WTC11 (cell line): ENCODE data around the gene CELA2A. TPM values are rescaled to one million over a fixed set of nuclear protein-coding genes. Genes with fewer than 3 reads are reported as not detected.
"Not testable (repeated sequence)": the region's sequence is repeated elsewhere in the genome, so short reads cannot be mapped to it uniquely, and the experiment has no call there.

ENCODE experiments used
- ATAC-seq: fragments of 200-7000 bp; cut with Tn5 transposase; 2 replicates; pipeline ENCODE4 v1.10.0; 2021; ENCODE audit warnings: mild to moderate bottlenecking, moderate library complexity
- CTCF ChIA-PET: fragments of 300-600 bp; sonication (Branson Sonifier 250); formaldehyde crosslinking; loops from one replicate; lab custom pipeline; 2021; ENCODE audit warnings: antibody characterized with exemption; lab: Charles Lee
- POLR2A ChIA-PET: fragments of 350-600 bp; sonication (Branson Sonifier 250); formaldehyde crosslinking; loops from one replicate; lab custom pipeline; 2021; ENCODE audit warnings: antibody characterized with exemption; lab: Charles Lee
- DNase-seq: peaks from one replicate; pipeline ENCODE4 v3.0.0; 2021; ENCODE audit warnings: low spot score
- H3K27ac Mint-ChIP-seq: 2 replicates; pipeline ENCODE4 v1.8.0; 2021; ENCODE audit warnings: mixed read lengths
- H3K27me3 Mint-ChIP-seq: 2 replicates; pipeline ENCODE4 v1.8.0; 2021; ENCODE audit warnings: low read depth, mild to moderate bottlenecking, moderate library complexity, mixed read lengths
- H3K36me3 Mint-ChIP-seq: 2 replicates; pipeline ENCODE4 v1.8.0; 2021; ENCODE audit warnings: mixed read lengths
- H3K4me1 Mint-ChIP-seq: 2 replicates; pipeline ENCODE4 v1.8.0; 2022; ENCODE audit warnings: mixed read lengths
- H3K4me3 Mint-ChIP-seq: 2 replicates; pipeline ENCODE4 v1.8.0; 2021; ENCODE audit warnings: mild to moderate bottlenecking, moderate library complexity, mixed read lengths
- H3K9me3 Mint-ChIP-seq: 2 replicates; pipeline ENCODE4 v1.8.0; 2021; ENCODE audit warnings: mixed read lengths
- ATF6 ChIP-seq: sonication (generic); formaldehyde crosslinking; IDR thresholded peaks from 2 replicates; pipeline ENCODE4 v1.8.1; 2023; ENCODE audit warnings: mild to moderate bottlenecking, missing genetic modification reagents
- CDX4 ChIP-seq: fragments of 250-450 bp; sonication (Bioruptor Pico); IDR thresholded peaks from 2 replicates; pipeline ENCODE4 v1.9.0; 2021; ENCODE audit warnings: moderate library complexity, mild to moderate bottlenecking, inconsistent platforms, borderline replicate concordance
- ESRRA ChIP-seq: sonication (generic); formaldehyde crosslinking; IDR thresholded peaks from 2 replicates; pipeline ENCODE4 v1.8.1; 2022; ENCODE audit warnings: mild to moderate bottlenecking, missing genetic modification reagents, borderline replicate concordance
- FOXK1 ChIP-seq: sonication (generic); formaldehyde crosslinking; IDR thresholded peaks from 2 replicates; pipeline ENCODE4 v1.8.0; 2022; ENCODE audit warnings: mild to moderate bottlenecking, moderate library complexity, missing genetic modification reagents
- GABPB1 ChIP-seq: sonication (generic); formaldehyde crosslinking; IDR thresholded peaks from 2 replicates; pipeline ENCODE4 v1.8.1; 2023; ENCODE audit warnings: mild to moderate bottlenecking, missing genetic modification reagents
- GRHL2 ChIP-seq: fragments of 250-450 bp; sonication (Bioruptor Pico); IDR thresholded peaks from 2 replicates; pipeline ENCODE4 v1.8.0; 2022; ENCODE audit warnings: mild to moderate bottlenecking, moderate library complexity; ENCODE audit not compliant: insufficient replicate concordance, severe bottlenecking
- GTF2I ChIP-seq: fragments of 250-450 bp; sonication (Bioruptor Pico); conservative IDR thresholded peaks from 2 replicates; pipeline ENCODE4 v1.4.0; 2021; ENCODE audit warnings: mild to moderate bottlenecking
- JAZF1 ChIP-seq: fragments of 250-450 bp; sonication (Bioruptor Pico); IDR thresholded peaks from 2 replicates; pipeline ENCODE4 v1.9.0; 2021; ENCODE audit warnings: moderate library complexity, mild to moderate bottlenecking, inconsistent platforms
- MLX ChIP-seq: sonication (generic); formaldehyde crosslinking; IDR thresholded peaks from 2 replicates; pipeline ENCODE4 v1.8.1; 2023; ENCODE audit warnings: mild to moderate bottlenecking, missing genetic modification reagents, moderate library complexity
- NFATC4 ChIP-seq: fragments of 250-450 bp; sonication (Bioruptor Pico); IDR thresholded peaks from 2 replicates; pipeline ENCODE4 v1.9.0; 2021; ENCODE audit warnings: mild to moderate bottlenecking
- NFE2L1 ChIP-seq: sonication (generic); formaldehyde crosslinking; IDR thresholded peaks from 2 replicates; pipeline ENCODE4 v1.8.1; 2023; ENCODE audit warnings: missing genetic modification reagents
- NR3C1 ChIP-seq: sonication (generic); formaldehyde crosslinking; conservative IDR thresholded peaks from 2 replicates; pipeline ENCODE4 v1.8.1; 2023; ENCODE audit warnings: low read depth, mild to moderate bottlenecking, missing genetic modification reagents
- STAT6 ChIP-seq: sonication (generic); formaldehyde crosslinking; conservative IDR thresholded peaks from 2 replicates; pipeline ENCODE4 v1.8.1; 2023; ENCODE audit warnings: mild to moderate bottlenecking, low read depth, missing genetic modification reagents, moderate library complexity
- USF2 ChIP-seq: sonication (generic); formaldehyde crosslinking; IDR thresholded peaks from 2 replicates; pipeline ENCODE4 v1.8.1; 2023; ENCODE audit warnings: mild to moderate bottlenecking, missing genetic modification reagents, moderate library complexity
- ZMAT4 ChIP-seq: fragments of 250-450 bp; sonication (Bioruptor Pico); IDR thresholded peaks from 2 replicates; pipeline ENCODE4 v1.9.0; 2021; ENCODE audit warnings: mild to moderate bottlenecking
- ZNF121 ChIP-seq: sonication (generic); formaldehyde crosslinking; IDR thresholded peaks from 2 replicates; pipeline ENCODE4 v1.8.0; 2023; ENCODE audit warnings: missing genetic modification reagents
- ZNF232 ChIP-seq: sonication (generic); formaldehyde crosslinking; IDR thresholded peaks from 2 replicates; pipeline ENCODE4 v1.8.0; 2022; ENCODE audit warnings: mild to moderate bottlenecking, missing genetic modification reagents
- ZNF263 ChIP-seq: sonication (generic); formaldehyde crosslinking; IDR thresholded peaks from 2 replicates; pipeline ENCODE4 v1.8.1; 2022; ENCODE audit warnings: low read depth, mild to moderate bottlenecking, moderate library complexity, missing genetic modification reagents
- ZNF281 ChIP-seq: sonication (generic); formaldehyde crosslinking; IDR thresholded peaks from 2 replicates; pipeline ENCODE4 v1.8.0; 2023; ENCODE audit warnings: mild to moderate bottlenecking, missing genetic modification reagents
- ZNF416 ChIP-seq: fragments of 250-450 bp; sonication (Bioruptor Pico); IDR thresholded peaks from 2 replicates; pipeline ENCODE4 v1.9.0; 2021; ENCODE audit warnings: mild to moderate bottlenecking, inconsistent platforms
- total RNA-seq: library from RNA; stranded (reverse); gene quantifications from 3 replicates; pipeline ENCODE4 v1.2.3, GENCODE V29; 2021

Gene CELA2A
- total RNA-seq, 1 experiment from 2014 or later, result 0.83 TPM

- no peak for TF ChIP-seq MLX
Observed at GRCh38 chr1:15457585-15457984, 1.1 kb downstream of the CELA2A start (continued).

GRCh38 chr1:15458388-15458787 lies 1.9 kb downstream of the CELA2A start:
- DNase-seq, H3K36me3 Mint-ChIP-seq, CTCF ChIA-PET, H3K27me3 Mint-ChIP-seq, H3K27ac Mint-ChIP-seq, H3K4me3 Mint-ChIP-seq, POLR2A ChIA-PET, H3K4me1 Mint-ChIP-seq, ATAC-seq, H3K9me3 Mint-ChIP-seq: not testable (repeated sequence)

- H3K4me3 Mint-ChIP-seq, result no peak overlapping the region
- POLR2A ChIA-PET, result no interaction called here
- ATAC-seq, result no peak
- CTCF ChIA-PET, result no interaction called here
- TF ChIP-seq GABPB1 (CRISPR knock-in tag) (no peak), NR3C1 (no peak), ZNF232 (CRISPR knock-in tag) (no peak), ZNF121 (CRISPR knock-in tag) (no peak), FOXK1 (CRISPR knock-in tag) (no peak), GTF2I (CRISPR knock-in tag) (no peak), STAT6 (CRISPR knock-in tag) (no peak), ESRRA (no peak), GRHL2 (CRISPR knock-in tag) (no peak)
- TF ChIP-seq, all 79 proteins: peak for 0
- H3K4me1 Mint-ChIP-seq, result no peaks in the 10 kb centered on the region
- no peaks in the 10 kb centered on the region for H3K27me3 Mint-ChIP-seq
- H3K27ac Mint-ChIP-seq, result no peak overlapping the region
- no peaks in the 10 kb centered on the region for H3K9me3 Mint-ChIP-seq
- H3K36me3 Mint-ChIP-seq, result no peaks in the 10 kb centered on the region
- DNase-seq, result no peak
Observed at GRCh38 chr1:15459771-15460707, 3.5 kb downstream of the CELA2A start.

GRCh38 chr1:15460708-15461095 lies 4.2 kb downstream of the CELA2A start:
- no peaks in the 10 kb centered on the region for H3K4me1 Mint-ChIP-seq
- no peak overlapping the region for H3K27ac Mint-ChIP-seq
- POLR2A ChIA-PET, result no interaction called here
- no peaks in the 10 kb centered on the region for H3K27me3 Mint-ChIP-seq
- no peak for DNase-seq
- no peak overlapping the region for H3K4me3 Mint-ChIP-seq
- H3K9me3 Mint-ChIP-seq, result no peaks in the 10 kb centered on the region
- CTCF ChIA-PET, result no interaction called here
- no peak for ATAC-seq
- no peaks in the 10 kb centered on the region for H3K36me3 Mint-ChIP-seq
- TF ChIP-seq USF2, result no peak
- no peak for TF ChIP-seq JAZF1 (CRISPR knock-in tag)
- no peak for TF ChIP-seq ZNF416
- no peak for TF ChIP-seq NFE2L1 (CRISPR knock-in tag)
- no peak for TF ChIP-seq ZNF281 (CRISPR knock-in tag)
- TF ChIP-seq NFATC4, result no peak
- TF ChIP-seq ZNF263, result no peak
- no peak for TF ChIP-seq ZMAT4 (CRISPR knock-in tag)
- TF ChIP-seq CDX4, result no peak
- no peak for TF ChIP-seq ATF6 (CRISPR knock-in tag)
